GM12892 (cell line): ENCODE data around the gene MYADML2.
"Not testable (repeated sequence)": the region's sequence is repeated elsewhere in the genome, so short reads cannot be mapped to it uniquely, and the experiment has no call there.

ENCODE experiments used
- POLR2A ChIP-seq: IDR thresholded peaks from 2 replicates; pipeline ENCODE4 v1.6.1; 2011; ENCODE audit warnings: low read depth, low read length, control low read depth
- POLR2AphosphoS5 ChIP-seq: IDR thresholded peaks from 2 replicates; pipeline ENCODE4 v1.6.1; 2011; ENCODE audit warnings: low read depth, low read length, control low read depth

- not testable (repeated sequence) for TF ChIP-seq POLR2AphosphoS5, POLR2A
Measured at GRCh38 chr17:81918333-81918669, 28.7 kb downstream of the MYADML2 start.
